ENCODE results near the gene CAST.

The CAST gene

DNA sequence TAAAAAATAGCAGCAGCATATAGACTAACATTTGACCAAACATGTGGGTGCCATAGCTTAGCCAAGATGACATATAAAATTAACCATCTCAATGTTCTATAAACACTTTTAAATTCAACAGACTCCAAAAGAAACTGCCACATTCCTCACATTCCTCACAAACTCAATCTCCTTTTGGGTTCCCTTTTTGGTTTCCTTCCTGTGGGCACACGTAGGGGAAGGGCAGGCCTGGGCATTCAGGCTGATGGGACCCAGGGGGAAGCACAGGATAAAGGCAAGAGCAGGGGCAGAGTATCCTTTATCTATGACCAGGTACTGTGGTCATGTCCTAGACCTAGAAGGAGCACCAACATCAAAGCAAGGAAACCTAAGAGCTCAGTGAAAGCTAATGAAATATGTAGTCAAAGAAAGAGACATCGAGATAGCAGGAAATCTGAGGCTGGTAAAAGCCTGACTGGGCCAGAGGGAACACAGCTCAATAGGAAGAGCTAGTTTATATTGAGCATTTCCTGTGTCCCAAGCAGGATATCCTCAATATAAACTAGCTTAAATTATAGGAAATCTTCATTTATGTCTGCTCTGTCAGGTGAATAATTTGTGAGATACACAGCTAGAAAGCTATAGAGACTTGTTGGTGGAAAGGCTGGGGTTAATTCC is 159.2 kb downstream of the CAST start:
- no peak overlapping the region for H3K4me3 ChIP-seq (ENCODE audit: low read depth, low read length)
- TF ChIP-seq, protein P1, sequence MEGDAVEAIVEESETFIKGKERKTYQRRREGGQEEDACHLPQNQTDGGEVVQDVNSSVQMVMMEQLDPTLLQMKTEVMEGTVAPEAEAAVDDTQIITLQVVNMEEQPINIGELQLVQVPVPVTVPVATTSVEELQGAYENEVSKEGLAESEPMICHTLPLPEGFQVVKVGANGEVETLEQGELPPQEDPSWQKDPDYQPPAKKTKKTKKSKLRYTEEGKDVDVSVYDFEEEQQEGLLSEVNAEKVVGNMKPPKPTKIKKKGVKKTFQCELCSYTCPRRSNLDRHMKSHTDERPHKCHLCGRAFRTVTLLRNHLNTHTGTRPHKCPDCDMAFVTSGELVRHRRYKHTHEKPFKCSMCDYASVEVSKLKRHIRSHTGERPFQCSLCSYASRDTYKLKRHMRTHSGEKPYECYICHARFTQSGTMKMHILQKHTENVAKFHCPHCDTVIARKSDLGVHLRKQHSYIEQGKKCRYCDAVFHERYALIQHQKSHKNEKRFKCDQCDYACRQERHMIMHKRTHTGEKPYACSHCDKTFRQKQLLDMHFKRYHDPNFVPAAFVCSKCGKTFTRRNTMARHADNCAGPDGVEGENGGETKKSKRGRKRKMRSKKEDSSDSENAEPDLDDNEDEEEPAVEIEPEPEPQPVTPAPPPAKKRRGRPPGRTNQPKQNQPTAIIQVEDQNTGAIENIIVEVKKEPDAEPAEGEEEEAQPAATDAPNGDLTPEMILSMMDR (IDR thresholded peaks at IDR 0.05; ENCODE audit: borderline replicate concordance, insufficient read depth, low read depth, low read length) = no peak

GRCh38 chr5:96822686-96823459 is 160.7 kb downstream of the CAST start:
- TF ChIP-seq, protein P1 (IDR thresholded peaks at IDR 0.05; ENCODE audit: borderline replicate concordance, insufficient read depth, low read depth, low read length) = no peak
- no peak overlapping the region for H3K4me3 ChIP-seq (ENCODE audit: low read depth, low read length)

- no peak overlapping the region for H3K4me3 ChIP-seq (ENCODE audit: low read depth, low read length)
- TF ChIP-seq, protein P1 (IDR thresholded peaks at IDR 0.05; ENCODE audit: borderline replicate concordance, insufficient read depth, low read depth, low read length) = no peak
Measured at GRCh38 chr5:96823900-96824380, 161.8 kb downstream of the CAST start.
